Activated CD8-positive, alpha-beta T cell treated with anti-CD3 and anti-CD28 coated beads, Interleukin-2, amount 10 ng/mL, durations not matched to agents 7 days and 5 days (primary cell): ENCODE data around the gene ARHGEF38. TPM values are rescaled to one million over a fixed set of nuclear protein-coding genes. Genes with fewer than 3 reads are reported as not detected.

Source experiments
- ATAC-seq: fragments of 150-1000 bp; cut with Tn5 transposase; one replicate; pipeline ENCODE4 v1.10.0; 2021; ENCODE audit warnings: moderate library complexity
- CTCF ChIA-PET: fragments of 350-600 bp; sonication (Branson Sonifier 250); formaldehyde crosslinking; loops from one replicate; lab custom pipeline; 2021; ENCODE audit warnings: antibody characterized with exemption; lab: Charles Lee
- POLR2A ChIA-PET: fragments of 350-600 bp; sonication (Branson Sonifier 250); formaldehyde crosslinking; loops from one replicate; lab custom pipeline; 2021; ENCODE audit warnings: antibody characterized with exemption; lab: Charles Lee
- DNase-seq: peaks from one replicate; pipeline ENCODE4 v3.0.0-alpha.2; 2020
- H3K27ac Mint-ChIP-seq: one replicate; pipeline ENCODE4 v1.8.0; 2021; ENCODE audit warnings: mild to moderate bottlenecking, mixed read lengths
- H3K27me3 Mint-ChIP-seq: one replicate; pipeline ENCODE4 v1.8.0; 2021; ENCODE audit warnings: low read depth, mixed read lengths
- H3K36me3 Mint-ChIP-seq: one replicate; pipeline ENCODE4 v1.8.0; 2021; ENCODE audit warnings: low read depth, mixed read lengths
- H3K4me1 Mint-ChIP-seq: one replicate; pipeline ENCODE4 v1.8.0; 2021; ENCODE audit warnings: low read depth, mixed read lengths
- H3K4me3 Mint-ChIP-seq: one replicate; pipeline ENCODE4 v1.8.0; 2021; ENCODE audit warnings: mild to moderate bottlenecking, mixed read lengths
- H3K9me3 Mint-ChIP-seq: one replicate; pipeline ENCODE4 v1.8.0; 2022; ENCODE audit warnings: mixed read lengths; ENCODE audit not compliant: insufficient read depth
- total RNA-seq, 2 experiments: library from RNA; stranded (reverse); gene quantifications; one replicate each; pipeline ENCODE4 v1.2.3, GENCODE V29; 2021

Gene ARHGEF38
- total RNA-seq, 2 experiments from 2014 or later = not detected

DNA sequence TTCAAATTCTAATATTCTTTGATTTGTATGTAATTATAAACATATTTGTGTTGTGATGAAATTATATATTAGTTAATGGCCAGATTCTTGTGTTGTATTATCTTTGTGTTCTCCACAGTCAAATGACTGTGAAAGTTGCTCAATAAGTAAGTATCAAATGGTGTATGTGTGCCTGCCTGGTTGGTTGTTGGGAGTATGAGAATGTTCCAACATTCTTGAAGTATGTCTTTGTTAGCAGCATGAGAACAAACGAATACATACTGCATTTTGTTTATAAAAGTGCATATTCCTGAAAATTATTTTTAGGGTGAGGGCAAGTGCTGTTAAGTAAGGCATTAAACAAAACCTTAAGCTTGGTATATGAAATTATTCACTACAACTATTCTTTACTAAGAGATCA lies 16.2 kb downstream of the ARHGEF38 start:
- no peaks in the 10 kb centered on the region for H3K4me1 Mint-ChIP-seq
- H3K27me3 Mint-ChIP-seq = no peaks in the 10 kb centered on the region
- H3K27ac Mint-ChIP-seq = no peak overlapping the region
- no peaks in the 10 kb centered on the region for H3K9me3 Mint-ChIP-seq
- CTCF ChIA-PET = no interaction called here
- no peak overlapping the region for H3K4me3 Mint-ChIP-seq
- H3K36me3 Mint-ChIP-seq = no peaks in the 10 kb centered on the region
- POLR2A ChIA-PET = no interaction called here
- ATAC-seq (no peak), DNase-seq (no peak)

DNA sequence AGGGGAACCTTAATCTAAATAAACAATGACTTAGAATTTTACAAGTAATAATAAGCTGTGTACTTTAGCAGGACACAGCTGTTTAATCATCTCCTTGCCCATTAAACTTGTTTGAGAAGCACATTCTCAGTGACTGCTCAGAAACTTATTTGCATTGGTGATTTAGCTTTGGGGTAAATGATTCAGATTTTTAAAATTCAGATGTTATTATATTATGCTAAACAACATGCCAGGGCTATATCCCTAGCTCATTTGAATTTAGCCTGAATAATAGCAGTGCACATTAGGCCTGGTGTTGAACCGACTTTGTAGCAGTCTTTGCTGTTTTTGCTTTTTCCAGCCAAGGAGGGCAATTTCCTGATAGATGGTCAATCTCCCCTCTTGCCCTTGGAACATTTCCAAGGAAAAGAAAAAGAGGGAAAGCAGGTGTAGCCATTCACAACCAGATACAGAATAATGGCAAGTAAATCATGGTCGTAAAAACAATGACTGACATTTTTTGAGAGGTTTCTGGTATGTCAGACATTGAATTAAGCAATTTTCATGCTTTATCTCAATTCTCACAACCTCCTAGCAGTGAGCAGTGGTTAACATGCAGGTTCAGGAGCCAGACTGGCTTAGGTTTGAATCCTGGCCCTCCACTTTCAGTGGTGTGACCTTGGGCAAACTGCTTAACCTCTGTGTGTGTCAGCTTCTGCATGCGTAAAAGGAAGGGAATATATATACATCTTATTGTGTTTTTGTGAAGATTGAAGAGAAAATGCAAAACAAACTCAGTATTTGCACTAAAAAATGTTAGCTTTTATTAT lies 16.8 kb downstream of the ARHGEF38 start:
- CTCF ChIA-PET = no interaction called here
- no peak overlapping the region for H3K4me3 Mint-ChIP-seq
- H3K27ac Mint-ChIP-seq = no peak overlapping the region
- no peak for DNase-seq
- POLR2A ChIA-PET = no interaction called here
- no peaks in the 10 kb centered on the region for H3K36me3 Mint-ChIP-seq
- H3K27me3 Mint-ChIP-seq = no peaks in the 10 kb centered on the region
- no peak for ATAC-seq
- H3K9me3 Mint-ChIP-seq = no peaks in the 10 kb centered on the region
- no peaks in the 10 kb centered on the region for H3K4me1 Mint-ChIP-seq

DNA sequence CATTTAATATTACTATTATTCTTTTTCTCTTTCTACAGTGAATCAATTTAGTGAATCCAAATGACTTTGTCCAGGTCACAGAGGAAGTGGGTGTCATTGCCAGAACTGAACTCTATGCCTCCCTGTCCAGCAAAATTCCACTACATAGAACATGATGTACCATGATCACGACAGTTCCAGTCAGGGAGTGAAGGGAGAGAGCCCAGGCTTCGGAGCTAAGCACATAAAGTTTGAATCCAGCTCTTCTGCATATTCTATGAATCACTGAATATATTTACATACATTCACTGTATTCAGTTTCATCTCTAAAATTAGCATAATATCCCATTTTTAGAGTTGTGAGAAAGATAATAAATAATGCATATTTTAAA lies 17.4 kb downstream of the ARHGEF38 start:
- Mint-ChIP-seq H3K27me3 (no peaks in the 10 kb centered on the region), H3K4me1 (no peaks in the 10 kb centered on the region), H3K4me3 (no peak overlapping the region), H3K27ac (no peak overlapping the region), H3K9me3 (no peaks in the 10 kb centered on the region), H3K36me3 (no peaks in the 10 kb centered on the region)
- ATAC-seq (no peak), DNase-seq (no peak)
- ChIA-PET CTCF (no interaction called here), POLR2A (no interaction called here)

DNA sequence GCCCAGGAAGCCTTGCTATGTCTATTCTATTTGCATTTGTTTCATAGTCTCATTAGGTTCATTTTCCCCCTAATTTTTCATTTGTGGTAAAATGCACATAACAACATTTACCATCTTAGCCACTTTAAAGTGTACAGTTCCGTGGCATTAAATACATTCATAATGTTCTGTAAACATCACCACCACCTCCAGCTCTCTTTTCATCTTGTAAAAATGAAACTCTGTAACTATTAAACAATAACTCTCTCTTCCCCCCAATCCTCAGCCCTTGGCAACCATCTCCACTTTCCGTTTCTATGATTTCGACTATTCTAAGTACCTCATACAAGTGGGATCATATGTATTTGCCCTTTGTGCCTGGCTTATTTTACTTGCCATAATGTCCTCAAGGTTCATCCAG lies 19.9 kb downstream of the ARHGEF38 start:
- no peak for ATAC-seq
- Mint-ChIP-seq H3K27me3 (no peaks in the 10 kb centered on the region), H3K9me3 (no peaks in the 10 kb centered on the region), H3K36me3 (no peaks in the 10 kb centered on the region), H3K4me1 (no peaks in the 10 kb centered on the region), H3K27ac (no peak overlapping the region), H3K4me3 (no peak overlapping the region)
- ChIA-PET CTCF (no interaction called here), POLR2A (no interaction called here)
- DNase-seq = no peak

DNA sequence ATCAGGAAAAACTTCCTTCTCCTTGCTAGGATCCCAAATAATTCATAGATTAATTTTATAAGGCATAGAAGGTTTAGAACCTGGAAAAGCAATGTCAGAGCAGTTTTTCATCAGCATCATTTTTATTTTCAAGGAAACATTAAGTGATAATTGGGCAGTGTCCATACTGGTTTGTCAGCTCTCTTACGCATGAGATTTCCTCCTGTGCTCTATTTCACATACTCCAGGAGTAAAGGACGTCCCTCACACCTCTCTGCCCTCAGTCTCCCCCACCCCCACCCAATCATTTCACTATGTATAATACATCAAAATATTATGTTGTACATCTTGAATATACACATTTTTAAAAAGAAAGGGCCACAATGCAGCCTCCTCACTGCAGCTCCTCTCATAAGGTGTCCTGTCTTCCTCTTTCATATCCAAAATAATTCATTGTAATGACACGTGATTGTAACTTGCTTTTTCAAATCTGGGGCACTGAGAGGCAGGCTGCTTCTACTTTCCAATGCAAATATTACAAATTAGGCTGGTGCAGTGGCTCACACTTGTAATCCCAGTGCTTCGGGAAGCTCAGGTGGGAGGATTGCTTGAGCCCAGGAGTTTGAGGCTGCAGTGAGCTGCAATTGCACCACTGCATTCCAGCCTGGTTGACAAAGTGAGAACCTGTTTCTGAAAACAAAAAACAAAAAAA lies 34.4 kb downstream of the ARHGEF38 start:
- CTCF ChIA-PET = no interaction called here
- DNase-seq = no peak
- Mint-ChIP-seq H3K4me3 (no peak overlapping the region), H3K4me1 (peaks cover 1% of the 10 kb centered on the region), H3K27me3 (peaks cover 4% of the 10 kb centered on the region), H3K36me3 (no peaks in the 10 kb centered on the region), H3K9me3 (no peaks in the 10 kb centered on the region), H3K27ac (no peak overlapping the region)
- POLR2A ChIA-PET = no interaction called here
- ATAC-seq = no peak

DNA sequence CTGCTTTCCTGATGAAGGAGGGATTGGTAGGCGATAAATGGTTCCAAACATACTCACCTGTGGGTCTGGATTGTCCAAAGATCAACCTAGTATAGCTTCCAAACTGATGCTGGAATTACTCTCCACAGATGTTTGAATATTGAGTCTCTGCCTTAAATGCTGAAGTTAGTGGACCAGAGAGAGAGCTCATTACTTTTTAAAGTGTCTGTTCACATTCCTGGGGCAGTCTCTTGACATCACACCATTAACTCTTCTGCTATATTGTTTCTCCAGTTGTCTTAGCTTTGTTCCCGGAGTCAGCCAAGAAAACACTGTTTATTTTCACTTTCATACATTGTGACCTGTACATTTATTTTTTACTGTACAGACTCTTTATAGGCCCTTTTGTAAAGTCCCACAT lies 35.4 kb downstream of the ARHGEF38 start:
- ATAC-seq = no peak
- H3K4me3 Mint-ChIP-seq = no peak overlapping the region
- no peaks in the 10 kb centered on the region for H3K36me3 Mint-ChIP-seq
- ChIA-PET POLR2A (no interaction called here), CTCF (no interaction called here)
- peaks cover 4% of the 10 kb centered on the region for H3K27me3 Mint-ChIP-seq
- no peak for DNase-seq
- H3K9me3 Mint-ChIP-seq = no peaks in the 10 kb centered on the region
- H3K4me1 Mint-ChIP-seq = peaks cover 1% of the 10 kb centered on the region
- no peak overlapping the region for H3K27ac Mint-ChIP-seq

DNA sequence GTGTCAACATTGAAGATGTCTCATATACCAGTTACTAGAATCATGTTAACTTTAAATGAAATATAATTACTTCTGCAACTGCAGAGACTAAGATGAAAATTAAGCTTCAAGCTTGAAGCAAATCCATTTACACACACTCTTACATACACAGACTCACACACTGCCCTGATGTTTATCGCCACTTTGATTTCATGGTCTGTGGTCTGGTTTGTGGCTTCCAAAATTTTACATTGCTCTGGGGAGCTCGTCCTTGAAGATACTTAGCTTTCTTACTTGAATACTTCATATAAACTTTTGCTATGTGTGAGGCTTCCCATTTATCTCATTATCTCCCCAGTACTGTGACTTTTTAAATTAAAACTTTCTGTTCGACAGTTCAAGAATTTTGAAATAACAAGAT lies 35.8 kb downstream of the ARHGEF38 start:
- Mint-ChIP-seq H3K4me1 (peaks cover 1% of the 10 kb centered on the region), H3K27ac (no peak overlapping the region), H3K4me3 (no peak overlapping the region), H3K36me3 (no peaks in the 10 kb centered on the region), H3K27me3 (peaks cover 4% of the 10 kb centered on the region), H3K9me3 (no peaks in the 10 kb centered on the region)
- ChIA-PET CTCF (no interaction called here), POLR2A (no interaction called here)
- no peak for DNase-seq
- peak; percentile 64 for ATAC-seq

DNA sequence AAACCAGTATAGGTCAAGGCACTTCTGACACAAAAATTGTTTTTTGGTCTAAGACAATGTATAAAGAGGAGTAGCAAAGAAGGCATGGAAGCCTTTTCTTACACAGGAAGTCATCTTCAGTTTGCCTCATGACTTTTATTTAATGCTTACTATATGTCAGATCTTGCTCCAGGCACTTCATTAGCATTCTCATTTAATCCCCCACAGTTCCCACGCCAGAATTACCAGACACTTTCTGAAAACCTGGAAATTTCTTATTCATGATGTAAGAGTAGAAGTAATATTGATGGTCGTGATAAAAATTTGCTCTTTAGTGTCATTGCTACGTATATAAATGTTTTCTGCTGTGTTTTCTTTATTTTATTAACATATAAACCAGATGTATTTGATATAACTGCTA lies 39.2 kb downstream of the ARHGEF38 start:
- Mint-ChIP-seq H3K4me1 (peaks cover 1% of the 10 kb centered on the region), H3K4me3 (no peak overlapping the region), H3K9me3 (no peaks in the 10 kb centered on the region), H3K27ac (no peak overlapping the region), H3K27me3 (peaks cover 7% of the 10 kb centered on the region), H3K36me3 (no peaks in the 10 kb centered on the region)
- DNase-seq = no peak
- POLR2A ChIA-PET = no interaction called here
- no peak for ATAC-seq
- CTCF ChIA-PET = no interaction called here

DNA sequence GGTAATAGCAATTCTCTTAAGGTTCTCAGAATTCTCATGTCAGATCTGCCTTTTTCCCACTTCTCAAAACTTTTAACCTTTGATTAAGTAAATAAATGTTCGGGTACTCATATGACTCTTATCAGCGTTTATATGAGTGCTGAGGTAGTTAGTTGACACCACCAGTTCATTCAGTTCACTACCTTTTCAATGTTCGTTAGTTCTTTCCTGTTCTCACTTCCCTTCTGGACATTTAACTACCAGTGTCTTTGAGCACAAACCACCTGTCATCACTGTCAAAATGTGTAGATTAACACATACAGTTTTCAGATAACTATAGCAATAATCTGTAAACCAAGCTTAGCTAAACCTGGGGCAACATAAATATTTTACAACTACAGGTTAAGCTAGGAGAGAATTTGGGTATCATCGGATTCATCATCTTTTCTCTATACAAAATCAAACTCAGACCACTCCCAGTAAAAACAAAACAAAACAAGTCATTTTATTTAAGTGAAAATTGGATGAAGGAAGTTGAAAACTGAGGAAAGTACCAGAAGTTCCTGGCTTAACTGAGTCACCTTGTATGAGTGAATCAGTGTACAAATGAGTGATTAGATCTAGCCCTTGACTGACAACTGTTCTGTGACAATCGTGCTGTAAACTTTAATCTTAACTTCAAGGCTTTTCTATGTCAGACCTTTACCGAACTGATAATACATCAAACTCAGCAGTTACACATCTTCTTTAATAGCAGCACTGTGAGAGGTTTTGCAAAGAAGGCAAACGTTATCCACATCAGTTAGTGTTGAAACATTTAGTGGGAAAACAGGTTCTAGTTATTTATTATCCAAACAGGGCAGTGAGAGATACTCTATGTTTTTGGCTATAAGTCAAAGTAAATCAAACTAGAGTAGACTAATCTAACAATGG lies 41.9 kb downstream of the ARHGEF38 start:
- no peak for ATAC-seq
- DNase-seq = no peak
- no peaks in the 10 kb centered on the region for H3K36me3 Mint-ChIP-seq
- H3K27ac Mint-ChIP-seq = no peak overlapping the region
- H3K9me3 Mint-ChIP-seq = no peaks in the 10 kb centered on the region
- H3K27me3 Mint-ChIP-seq = peaks cover 11% of the 10 kb centered on the region
- ChIA-PET POLR2A (no interaction called here), CTCF (no interaction called here)
- H3K4me3 Mint-ChIP-seq = no peak overlapping the region
- H3K4me1 Mint-ChIP-seq = no peaks in the 10 kb centered on the region

DNA sequence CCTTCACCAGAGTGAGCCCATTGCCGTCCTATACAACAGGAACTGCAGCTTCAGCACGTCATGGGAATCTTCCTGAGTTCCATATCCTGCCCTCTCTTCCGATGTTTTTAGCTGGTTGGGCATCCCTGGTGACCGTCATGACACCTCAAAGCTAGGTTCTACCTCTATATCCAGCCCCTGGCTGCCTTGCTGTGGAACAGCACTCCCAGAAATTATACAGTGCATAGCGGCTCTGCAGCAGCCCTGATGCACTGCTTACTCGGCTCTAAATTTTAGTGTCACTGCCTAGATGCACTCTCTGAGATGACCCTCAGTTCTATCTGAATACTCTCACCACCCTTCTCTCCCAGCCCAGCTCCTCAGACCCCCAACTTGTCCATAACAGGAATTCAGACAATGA lies 44.3 kb downstream of the ARHGEF38 start:
- ChIA-PET POLR2A (no interaction called here), CTCF (no interaction called here)
- H3K4me1 Mint-ChIP-seq = no peaks in the 10 kb centered on the region
- no peak for DNase-seq
- H3K27ac Mint-ChIP-seq = no peak overlapping the region
- H3K9me3 Mint-ChIP-seq = no peaks in the 10 kb centered on the region
- H3K27me3 Mint-ChIP-seq = peaks cover 9% of the 10 kb centered on the region
- no peaks in the 10 kb centered on the region for H3K36me3 Mint-ChIP-seq
- no peak overlapping the region for H3K4me3 Mint-ChIP-seq
- ATAC-seq = no peak

DNA sequence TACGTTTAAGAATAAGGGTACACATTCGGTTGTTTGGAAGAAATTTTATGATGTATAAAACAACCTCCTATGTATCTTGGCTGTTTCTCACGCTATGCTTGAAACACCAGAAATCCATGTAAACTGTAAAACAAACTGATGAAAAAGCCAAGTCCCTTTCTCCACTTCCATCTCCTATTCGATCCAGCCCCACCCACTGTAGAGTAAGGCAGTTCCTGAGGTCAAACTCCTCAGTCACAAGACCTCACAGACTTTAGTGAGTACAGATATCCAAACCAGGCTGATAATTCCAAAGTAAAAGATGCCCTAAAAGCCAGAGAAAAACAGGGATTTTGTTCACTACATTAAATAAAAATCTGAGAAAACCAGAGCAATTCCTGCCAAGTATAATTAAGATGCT lies 45.6 kb downstream of the ARHGEF38 start:
- Mint-ChIP-seq H3K36me3 (no peaks in the 10 kb centered on the region), H3K4me3 (no peak overlapping the region), H3K27ac (no peak overlapping the region), H3K9me3 (no peaks in the 10 kb centered on the region), H3K27me3 (peaks cover 9% of the 10 kb centered on the region), H3K4me1 (no peaks in the 10 kb centered on the region)
- ChIA-PET POLR2A (no interaction called here), CTCF (no interaction called here)
- ATAC-seq (no peak), DNase-seq (no peak)

DNA sequence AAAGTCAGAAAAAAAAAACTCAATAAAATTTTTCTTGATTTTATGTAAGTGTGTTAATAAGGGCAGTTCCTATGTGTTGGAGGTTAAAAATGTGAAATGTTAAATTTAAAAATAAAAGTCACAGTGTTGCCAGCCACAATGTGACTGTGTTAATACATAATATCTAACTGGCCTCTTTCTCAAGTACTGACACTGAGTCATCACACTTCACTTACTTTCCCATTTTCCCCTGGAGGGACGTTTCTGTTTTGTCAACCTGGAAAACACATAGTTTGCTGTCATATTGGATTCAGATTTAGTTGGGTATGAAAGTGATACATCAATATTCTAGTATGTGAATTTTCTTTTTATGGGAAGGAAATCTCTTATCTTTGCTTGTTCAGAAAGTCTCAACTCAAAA lies 46.4 kb downstream of the ARHGEF38 start:
- Mint-ChIP-seq H3K27ac (no peak overlapping the region), H3K9me3 (no peaks in the 10 kb centered on the region), H3K27me3 (peaks cover 9% of the 10 kb centered on the region), H3K36me3 (no peaks in the 10 kb centered on the region), H3K4me1 (no peaks in the 10 kb centered on the region), H3K4me3 (no peak overlapping the region)
- ChIA-PET POLR2A (no interaction called here), CTCF (no interaction called here)
- ATAC-seq (no peak), DNase-seq (no peak)
